Tibial nerve (tissue), 4 donors: Measurements from ENCODE around the gene KCP.

Experiments
- CTCF ChIP-seq, 5 experiments: fragments of 200-600 bp in 3 of 5; fragments of 450-650 bp in 2 of 5; sonication (generic) in 3 of 5; IDR thresholded peaks; one replicate each; pipeline ENCODE4 v1.5.1; 2016 to 2019; ENCODE audit warnings: antibody characterized with exemption in 5 of 5, mild to moderate bottlenecking in 3 of 5, moderate library complexity in 2 of 5
- EP300 ChIP-seq, 2 donors: sonication (generic); formaldehyde crosslinking; IDR thresholded peaks; one replicate each; pipeline ENCODE4 v1.6.1; 2017; ENCODE audit warnings: antibody characterized with exemption in 2 of 2, mild to moderate bottlenecking in 1 of 2

DNA sequence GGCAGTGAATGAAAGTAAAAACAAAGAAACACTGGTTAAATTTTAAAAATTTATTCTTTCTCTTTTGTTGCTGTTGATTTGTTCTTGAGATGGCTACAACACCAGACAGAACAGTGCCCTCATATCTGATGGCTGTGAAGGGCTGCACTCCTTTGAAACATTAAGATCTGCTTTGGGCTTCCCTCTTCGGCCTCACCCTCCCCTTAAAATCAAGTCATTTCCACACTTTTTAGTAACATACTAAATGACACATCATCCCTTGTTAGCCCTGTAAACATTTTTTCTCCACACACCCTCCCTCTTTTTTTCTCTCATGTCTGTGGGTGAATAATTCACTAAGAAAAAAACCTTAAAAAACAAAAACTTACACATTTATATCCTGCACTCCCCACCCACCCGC, 43.6 kb upstream of the KCP start:
- TF ChIP-seq CTCF (IDR thresholded peaks at IDR 0.05): no peak
- TF ChIP-seq EP300 (IDR thresholded peaks at IDR 0.05): no peak
